H9 (cell line): ENCODE results near the gene SDK1. TPM values are rescaled to one million over a fixed set of nuclear protein-coding genes. Genes with fewer than 3 reads are reported as not detected.

Experiments
- DNase-seq: peaks from one replicate; pipeline ENCODE4 v3.0.0-alpha.2; 2017
- H2AFZ ChIP-seq: one replicate; pipeline ENCODE4 v1.6.1; 2013; ENCODE audit warnings: mild to moderate bottlenecking, low read length, control low read depth, moderate library complexity
- H2AK5ac ChIP-seq: 2 replicates; pipeline ENCODE4 v1.6.1; 2013; ENCODE audit warnings: low read length, control low read depth, mixed read lengths; ENCODE audit not compliant: insufficient read length
- H2BK120ac ChIP-seq: one replicate; pipeline ENCODE4 v1.6.1; 2013; ENCODE audit warnings: low read depth, mild to moderate bottlenecking, low read length, control low read depth, inconsistent platforms; ENCODE audit not compliant: poor library complexity, severe bottlenecking
- H2BK12ac ChIP-seq: 2 replicates; pipeline ENCODE4 v1.6.1; 2013; ENCODE audit warnings: low read length, control low read depth, mixed read lengths, low read depth; ENCODE audit not compliant: insufficient read length
- H2BK15ac ChIP-seq: 2 replicates; pipeline ENCODE4 v1.6.1; 2013; ENCODE audit warnings: low read depth, low read length, control low read depth
- H2BK20ac ChIP-seq: one replicate; pipeline ENCODE4 v1.6.1; 2013; ENCODE audit warnings: low read depth, mild to moderate bottlenecking, low read length, control low read depth, inconsistent platforms; ENCODE audit not compliant: poor library complexity, severe bottlenecking
- H2BK5ac ChIP-seq: 2 replicates; pipeline ENCODE4 v1.6.1; 2013; ENCODE audit warnings: low read length, control low read depth, mixed read lengths; ENCODE audit not compliant: insufficient read length
- H3K14ac ChIP-seq: 2 replicates; pipeline ENCODE4 v1.6.1; 2013; ENCODE audit warnings: low read length, control low read depth; ENCODE audit not compliant: insufficient read depth
- H3K18ac ChIP-seq: 2 replicates; pipeline ENCODE4 v1.6.1; 2013; ENCODE audit warnings: low read depth, mild to moderate bottlenecking, mixed read lengths, low read length, control low read depth; ENCODE audit not compliant: insufficient read length
- H3K23ac ChIP-seq: 2 replicates; pipeline ENCODE4 v1.6.1; 2013; ENCODE audit warnings: low read length, control low read depth, mixed read lengths, low read depth; ENCODE audit not compliant: insufficient read length
- H3K23me2 ChIP-seq: 2 replicates; pipeline ENCODE4 v1.6.1; 2013; ENCODE audit warnings: low read depth, mild to moderate bottlenecking, mixed read lengths, low read length, control low read depth; ENCODE audit not compliant: insufficient read length, poor library complexity, severe bottlenecking
- H3K27ac ChIP-seq: 2 replicates; pipeline ENCODE4 v1.5.1; 2013; ENCODE audit warnings: low read length, control low read depth, mixed read lengths, low read depth; ENCODE audit not compliant: insufficient read length
- H3K27me3 ChIP-seq: 2 replicates; pipeline ENCODE4 v1.6.1; 2013; ENCODE audit warnings: low read length, control low read depth, inconsistent platforms; ENCODE audit not compliant: insufficient read depth
- H3K4ac ChIP-seq: 2 replicates; pipeline ENCODE4 v1.6.1; 2013; ENCODE audit warnings: low read depth, mild to moderate bottlenecking, control low read depth, inconsistent platforms, low read length, moderate library complexity
- H3K4me1 ChIP-seq: 2 replicates; pipeline ENCODE4 v1.6.1; 2013; ENCODE audit warnings: low read length, control low read depth, inconsistent platforms; ENCODE audit not compliant: insufficient read depth
- H3K4me2 ChIP-seq: 2 replicates; pipeline ENCODE4 v1.6.1; 2013; ENCODE audit warnings: low read length, control low read depth, mixed read lengths; ENCODE audit not compliant: insufficient read length, insufficient read depth
- H3K56ac ChIP-seq: 2 replicates; pipeline ENCODE4 v1.6.1; 2013; ENCODE audit warnings: low read depth, mild to moderate bottlenecking, mixed read lengths, low read length, control low read depth; ENCODE audit not compliant: insufficient read length
- H3K79me1 ChIP-seq: 2 replicates; pipeline ENCODE4 v1.6.1; 2013; ENCODE audit warnings: low read depth, mild to moderate bottlenecking, moderate library complexity, low read length, control low read depth, inconsistent platforms; ENCODE audit not compliant: insufficient read depth, poor library complexity, severe bottlenecking
- H3K79me2 ChIP-seq: 2 replicates; pipeline ENCODE4 v1.6.1; 2013; ENCODE audit warnings: low read length, control low read depth, inconsistent platforms; ENCODE audit not compliant: insufficient read depth
- H3K9ac ChIP-seq: 2 replicates; pipeline ENCODE4 v1.6.1; 2013; ENCODE audit warnings: low read length, control low read depth, mixed read lengths; ENCODE audit not compliant: insufficient read length; ENCODE audit errors: extremely low read depth
- H3K9me3 ChIP-seq: one replicate; pipeline ENCODE4 v1.6.1; 2013; ENCODE audit warnings: low read depth, low read length, inconsistent platforms; ENCODE audit not compliant: control insufficient read depth
- H3T11ph ChIP-seq: one replicate; pipeline ENCODE4 v1.6.1; 2013; ENCODE audit warnings: mild to moderate bottlenecking, low read length, control low read depth, inconsistent platforms
- H4K20me1 ChIP-seq: one replicate; pipeline ENCODE4 v1.6.1; 2013; ENCODE audit not compliant: control insufficient read depth, insufficient read length, insufficient read depth
- H4K5ac ChIP-seq: 2 replicates; pipeline ENCODE4 v1.6.1; 2013; ENCODE audit warnings: low read depth, mild to moderate bottlenecking, mixed read lengths, low read length, control low read depth; ENCODE audit not compliant: insufficient read length
- H4K8ac ChIP-seq: replicated peaks from 2 replicates; pipeline ENCODE4 v1.6.1; 2013; ENCODE audit warnings: low read length, control low read depth, mixed read lengths, low read depth; ENCODE audit not compliant: insufficient read length
- H4K91ac ChIP-seq: 2 replicates; pipeline ENCODE4 v1.6.1; 2013; ENCODE audit warnings: low read depth, mild to moderate bottlenecking, moderate library complexity, mixed read lengths, low read length, control low read depth; ENCODE audit not compliant: insufficient read length
- H3K27ac Mint-ChIP-seq, 3 experiments: 2 replicates in 2 of 3; 3 replicates in 1 of 3; pipeline ENCODE4 v1.8.0; 2020 to 2021; ENCODE audit warnings: mixed read lengths in 3 of 3, mild to moderate bottlenecking in 1 of 3, moderate library complexity in 1 of 3
- H3K27me3 Mint-ChIP-seq: 2 replicates; pipeline ENCODE4 v1.8.0; 2021; ENCODE audit warnings: low read depth, mild to moderate bottlenecking, moderate library complexity, mixed read lengths
- H3K36me3 Mint-ChIP-seq, 3 experiments: 2 replicates in 2 of 3; 3 replicates in 1 of 3; pipeline ENCODE4 v1.8.0; 2020 to 2021; ENCODE audit warnings: low read depth in 3 of 3, mixed read lengths in 3 of 3; ENCODE audit not compliant: insufficient read depth in 1 of 3
- H3K4me1 Mint-ChIP-seq, 2 experiments: 2 replicates each; pipeline ENCODE4 v1.8.0; 2020; ENCODE audit warnings: mixed read lengths in 2 of 2
- H3K4me3 Mint-ChIP-seq, 2 experiments: 2 replicates in 1 of 2; 3 replicates in 1 of 2; pipeline ENCODE4 v1.8.0; 2020 to 2021; ENCODE audit warnings: mild to moderate bottlenecking in 2 of 2, mixed read lengths in 2 of 2, moderate library complexity in 1 of 2
- H3K9me3 Mint-ChIP-seq, 2 experiments: 2 replicates in 1 of 2; 3 replicates in 1 of 2; pipeline ENCODE4 v1.8.0; 2020; ENCODE audit warnings: mild to moderate bottlenecking in 2 of 2, mixed read lengths in 2 of 2, moderate library complexity in 1 of 2
- CTCF ChIP-seq: fragments of 200-600 bp; sonication (generic); conservative IDR thresholded peaks from 3 replicates; pipeline ENCODE4 v1.8.0; 2021; ENCODE audit warnings: antibody characterized with exemption, mild to moderate bottlenecking
- WGBS: extraction: QIAGEN DNeasy Blood & Tissue Kit; methylation state at CpG from one replicate; pipeline ENCODE4 v1.1.7; 2013; ENCODE audit warnings: missing lambda C conversion rate, low lambda C conversion rate, mixed read lengths; ENCODE audit not compliant: insufficient read length; ENCODE audit errors: extremely low coverage; 5-methylcytosine and 5-hydroxymethylcytosine counted together
- total RNA-seq: library from RNA; stranded (reverse); gene quantifications from 2 replicates; pipeline ENCODE4 v1.2.1, GENCODE V29; 2021

Gene SDK1
- total RNA-seq, 1 experiment from 2014 or later, result 8.7 TPM

DNA sequence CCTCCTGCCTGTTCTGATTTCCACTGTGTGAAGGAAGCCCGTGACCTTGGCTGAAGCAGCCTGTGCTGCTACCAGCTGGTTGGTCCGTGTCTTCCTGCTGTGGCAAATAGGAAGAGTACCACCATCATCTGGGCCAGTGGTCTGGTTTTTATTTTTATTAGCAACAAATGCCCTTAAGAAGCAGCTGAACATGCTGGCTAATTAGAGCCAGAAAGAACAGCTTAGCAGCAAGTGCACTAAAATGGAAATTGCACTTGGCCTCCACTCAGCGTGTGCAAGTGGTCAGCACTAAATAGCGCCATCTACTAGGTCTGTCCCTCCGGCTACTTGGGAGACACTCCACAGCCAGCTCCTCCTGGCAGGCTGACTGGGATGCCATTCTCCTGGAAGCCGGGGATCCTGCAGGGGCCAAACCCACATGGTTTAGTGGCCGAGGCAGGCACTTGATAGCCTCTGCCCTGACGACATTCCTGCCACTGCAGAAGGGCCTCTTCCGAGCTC lies 690.7 kb downstream of the SDK1 start:
- Mint-ChIP-seq H3K27ac (no peak overlapping the region), H3K4me1 (peaks cover 17 to 20% of the 10 kb centered on the region in 2 experiments), H3K9me3 (no peaks in the 10 kb centered on the region; a peak in 2 of 5 replicates), H3K36me3 (peaks cover 0 to 5% (median 0%) of the 10 kb centered on the region in 3 experiments; a peak in 4 of 7 replicates), H3K4me3 (no peak overlapping the region), H3K27me3 (no peaks in the 10 kb centered on the region; the same call in 1 of the 2 replicates)
- no peak overlapping the region for H4K91ac ChIP-seq
- H3K4me1 ChIP-seq, result no peaks in the 10 kb centered on the region; the same call in 1 of the 2 replicates
- no peak overlapping the region for H3K18ac ChIP-seq
- no peak overlapping the region for H3K4ac ChIP-seq
- H2BK20ac ChIP-seq, result no peak overlapping the region
- H4K20me1 ChIP-seq, result no peaks in the 10 kb centered on the region
- H2BK5ac ChIP-seq, result no peak overlapping the region
- no peak; the same call in 2 of the 3 replicates for TF ChIP-seq CTCF
- H3K79me2 ChIP-seq, result no peaks in the 10 kb centered on the region
- H3T11ph ChIP-seq, result no peak overlapping the region
- no peak overlapping the region for H4K8ac ChIP-seq
- peak; percentile 40 for DNase-seq
- H3K14ac ChIP-seq, result no peak overlapping the region
- H3K4me2 ChIP-seq, result no peak overlapping the region
- H3K23ac ChIP-seq, result no peak overlapping the region
- H2BK12ac ChIP-seq, result no peak overlapping the region
- no peaks in the 10 kb centered on the region for H3K23me2 ChIP-seq
- H4K5ac ChIP-seq, result no peak overlapping the region
- H2AK5ac ChIP-seq, result no peak overlapping the region
- H3K9me3 ChIP-seq, result no peaks in the 10 kb centered on the region
- no peak overlapping the region for H3K27ac ChIP-seq
- H2AFZ ChIP-seq, result no peak overlapping the region
- no peaks in the 10 kb centered on the region for H3K27me3 ChIP-seq
- no peak overlapping the region for H2BK120ac ChIP-seq
- no peak overlapping the region for H2BK15ac ChIP-seq
- H3K56ac ChIP-seq, result no peak overlapping the region
- no peak overlapping the region for H3K9ac ChIP-seq
- H3K79me1 ChIP-seq, result no peaks in the 10 kb centered on the region
- no CpG with 5 or more reads among the region's 9 CpGs for WGBS
